Amniotic stem cell (primary cell): ENCODE results near the gene CDON.
"Not testable (repeated sequence)": the region's sequence is repeated elsewhere in the genome, so short reads cannot be mapped to it uniquely, and the experiment has no call there.

ENCODE experiments used
- DNase-seq: peaks from one replicate; lab custom pipeline; 2025; lab: John Stamatoyannopoulos, UW

The CDON gene

GRCh38 chr11:126048197-126048596 lies 14.5 kb downstream of the CDON start:
- no peak for DNase-seq

- DNase-seq, result no peak
Observed at GRCh38 chr11:126046570-126047195, 16.0 kb downstream of the CDON start.

- no peak for DNase-seq
Observed at GRCh38 chr11:126039485-126040271, 23.0 kb downstream of the CDON start.

- DNase-seq, result no peak
Observed at GRCh38 chr11:126035718-126036117, 26.9 kb downstream of the CDON start.

GRCh38 chr11:126034933-126035425 lies 27.7 kb downstream of the CDON start:
- DNase-seq, result no peak

DNA sequence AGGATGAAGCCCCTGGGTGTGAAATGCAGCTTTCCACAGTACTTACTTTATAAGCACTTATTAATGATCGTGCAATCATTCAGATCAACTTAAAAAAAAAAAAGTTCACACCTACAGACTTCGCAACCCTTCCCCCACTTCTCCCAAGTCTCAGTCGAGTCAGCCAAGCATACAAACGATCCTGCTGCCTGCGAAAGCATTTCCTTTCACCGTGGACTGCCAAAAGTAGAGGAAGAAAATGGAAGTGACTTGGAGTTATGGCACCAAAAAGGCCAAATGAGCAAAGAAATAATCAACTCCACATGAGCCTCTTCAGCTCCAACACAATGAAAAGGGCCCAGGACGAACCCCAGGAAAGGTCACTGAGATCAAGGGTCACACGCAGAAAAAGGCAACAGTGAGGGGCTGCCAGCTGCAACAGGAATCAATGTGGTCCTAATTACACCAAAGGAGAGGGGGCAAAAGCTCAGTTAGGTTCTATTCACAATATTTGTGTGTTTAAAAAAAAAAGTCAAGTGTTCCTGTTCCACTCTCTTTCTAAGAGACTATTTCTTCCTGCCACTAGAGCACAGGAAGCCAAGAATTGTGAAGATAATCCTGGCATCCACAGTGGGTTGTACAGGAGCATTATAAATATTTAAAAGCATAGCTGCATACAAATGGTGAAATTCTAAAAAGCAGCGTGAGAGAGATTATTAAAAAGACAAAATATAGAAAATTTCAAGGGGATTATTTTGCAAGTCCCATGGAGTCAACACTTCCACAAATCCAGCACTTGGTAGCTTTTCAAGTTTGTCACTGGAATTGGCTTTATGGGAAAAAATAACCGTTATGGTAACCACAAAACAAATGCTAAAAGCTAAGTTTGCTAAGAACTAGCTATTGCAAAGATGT lies 28.4 kb downstream of the CDON start:
- no peak for DNase-seq

DNA sequence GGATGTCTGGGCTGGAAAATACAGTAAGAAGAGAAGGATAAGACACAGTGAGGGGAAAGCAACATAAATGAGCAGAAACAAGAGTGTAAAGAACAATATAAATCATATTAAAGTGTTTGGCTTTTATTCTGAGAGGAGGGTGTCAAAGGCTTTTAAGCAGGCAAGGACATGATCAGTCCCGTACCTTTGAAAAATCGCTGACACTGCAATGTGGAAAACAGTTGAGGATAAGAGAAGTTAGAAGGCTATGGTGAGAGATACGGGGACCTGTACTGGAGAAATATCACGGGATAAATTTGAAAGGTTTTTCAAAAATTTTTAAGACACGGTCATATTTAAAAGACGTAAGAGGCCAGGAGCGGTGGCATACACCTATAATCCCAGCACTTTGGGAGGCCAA lies 30.3 kb downstream of the CDON start:
- DNase-seq, result no peak

- no peak for DNase-seq
Observed at GRCh38 chr11:126029805-126030204, 32.9 kb downstream of the CDON start.

DNA sequence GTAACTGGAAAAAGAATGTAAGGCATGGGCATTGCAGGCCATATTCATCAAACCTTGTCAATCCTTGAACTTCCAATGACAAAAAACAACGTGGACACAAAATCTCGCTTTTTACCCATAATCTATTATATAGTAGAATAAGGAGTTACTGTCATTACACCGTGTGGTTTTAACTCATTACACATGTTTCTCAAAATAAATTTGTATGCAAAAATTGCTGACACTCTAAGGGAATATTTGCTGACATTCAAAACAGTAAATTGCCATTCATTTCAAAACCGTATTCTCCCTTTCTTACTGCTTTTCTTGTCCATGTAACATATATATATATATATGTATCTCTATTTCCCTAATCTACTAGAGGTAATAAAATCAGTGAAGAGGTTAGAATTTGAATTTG lies 33.4 kb downstream of the CDON start:
- no peak for DNase-seq

DNA sequence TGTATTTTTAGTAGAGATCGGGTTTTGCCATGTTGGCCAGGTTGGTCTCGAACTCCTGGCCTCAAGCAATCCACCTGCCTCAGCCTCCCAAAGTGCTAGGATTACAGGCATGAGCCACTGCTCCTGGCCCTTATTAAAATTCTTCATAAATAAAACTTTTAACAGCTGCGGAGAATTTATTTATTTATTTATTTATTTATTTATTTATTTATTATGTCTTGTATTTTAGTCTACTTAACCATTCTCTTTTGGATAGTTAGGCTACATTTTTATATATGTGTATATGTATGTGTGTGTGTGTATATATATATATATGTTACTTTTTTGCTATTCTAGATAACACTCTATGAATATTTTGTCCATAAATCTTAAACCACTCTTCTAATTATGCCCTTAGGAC lies 34.1 kb downstream of the CDON start:
- not testable (repeated sequence) for DNase-seq

GRCh38 chr11:126026579-126026978 lies 36.1 kb downstream of the CDON start:
- DNase-seq, result no peak

DNA sequence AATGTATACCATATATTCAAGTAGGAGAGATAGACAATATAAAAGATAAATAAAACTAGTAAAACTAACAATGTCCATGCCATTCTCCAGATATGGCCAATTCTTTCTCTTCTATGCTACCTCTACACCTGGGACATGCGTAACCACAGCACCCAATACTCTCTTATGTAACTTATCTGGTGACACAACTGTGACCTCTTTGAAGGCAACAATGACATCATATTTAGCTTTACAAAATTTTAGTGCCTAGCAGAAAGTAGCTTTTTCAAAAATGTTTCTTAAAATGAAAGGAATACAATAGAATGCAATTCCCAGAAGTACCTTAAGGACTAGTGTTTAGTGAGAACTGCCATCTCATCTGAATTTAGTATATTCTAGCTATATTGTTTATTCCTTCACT lies 36.8 kb downstream of the CDON start:
- DNase-seq, result no peak

DNA sequence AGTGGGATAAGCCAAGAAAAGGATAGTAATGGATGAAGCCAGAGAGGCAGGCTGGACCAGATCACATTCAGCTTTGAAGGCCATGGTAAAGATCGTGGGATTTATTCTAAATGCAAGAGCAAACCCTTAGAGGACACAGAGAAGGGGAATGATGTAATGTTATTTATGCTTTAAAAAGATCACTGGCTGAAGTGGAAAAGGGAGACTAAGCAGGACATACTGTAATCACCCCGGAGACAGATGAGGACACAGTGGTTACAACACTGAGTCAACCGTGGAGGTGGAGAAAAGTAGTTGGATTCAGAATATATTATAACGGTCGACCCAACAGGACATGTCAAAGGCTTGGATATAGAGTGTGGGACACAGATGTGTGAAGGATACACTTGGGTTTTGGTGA lies 38.5 kb downstream of the CDON start:
- no peak for DNase-seq

GRCh38 chr11:126012852-126013251 lies 49.8 kb downstream of the CDON start:
- DNase-seq, result no peak

GRCh38 chr11:126011754-126012153 lies 50.9 kb downstream of the CDON start:
- DNase-seq, result no peak

GRCh38 chr11:126011265-126011664 lies 51.4 kb downstream of the CDON start:
- DNase-seq, result no peak

- DNase-seq, result no peak
Observed at GRCh38 chr11:126008956-126009355, 53.7 kb downstream of the CDON start.

DNA sequence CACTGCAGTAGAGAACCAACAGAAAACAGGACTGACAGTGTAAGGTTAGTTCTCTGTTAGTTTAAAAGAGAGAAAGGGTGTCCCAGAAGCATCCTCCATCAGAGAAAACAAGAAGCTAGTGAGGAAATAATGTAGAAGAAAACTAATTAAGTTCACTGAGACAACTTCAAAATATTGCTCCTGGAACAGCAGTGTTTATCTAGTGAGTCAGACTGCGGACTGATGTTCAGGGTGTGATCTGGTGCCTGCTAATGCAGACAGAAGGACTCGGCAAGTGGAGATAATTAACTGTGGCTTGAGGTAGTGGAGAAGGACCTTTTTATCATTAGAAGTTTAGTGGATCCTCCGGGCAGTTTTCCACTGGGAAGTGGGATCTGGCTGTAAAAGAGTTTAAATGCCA lies 55.4 kb downstream of the CDON start:
- no peak for DNase-seq

- DNase-seq, result no peak
Observed at GRCh38 chr11:126006068-126006467, 56.6 kb downstream of the CDON start.

DNA sequence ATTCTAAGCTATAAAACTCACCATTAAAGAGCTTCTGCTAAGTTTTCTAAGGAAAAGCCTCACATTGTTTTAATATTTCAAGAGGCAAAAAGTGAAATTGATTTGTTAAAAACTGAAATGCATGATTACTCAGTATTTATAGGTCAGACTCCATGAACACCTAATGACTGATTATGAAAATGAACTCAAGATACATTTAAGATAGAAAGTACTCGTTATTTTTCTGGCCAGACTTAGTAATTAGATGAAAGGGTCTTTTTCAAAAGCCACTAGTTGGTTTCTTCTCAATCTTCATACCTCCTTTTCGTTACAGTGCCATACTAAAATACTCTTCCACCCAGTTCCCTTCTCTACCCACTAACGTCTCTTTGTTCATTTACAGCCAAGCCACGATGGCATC lies 60.5 kb downstream of the CDON start:
- no peak for DNase-seq

DNA sequence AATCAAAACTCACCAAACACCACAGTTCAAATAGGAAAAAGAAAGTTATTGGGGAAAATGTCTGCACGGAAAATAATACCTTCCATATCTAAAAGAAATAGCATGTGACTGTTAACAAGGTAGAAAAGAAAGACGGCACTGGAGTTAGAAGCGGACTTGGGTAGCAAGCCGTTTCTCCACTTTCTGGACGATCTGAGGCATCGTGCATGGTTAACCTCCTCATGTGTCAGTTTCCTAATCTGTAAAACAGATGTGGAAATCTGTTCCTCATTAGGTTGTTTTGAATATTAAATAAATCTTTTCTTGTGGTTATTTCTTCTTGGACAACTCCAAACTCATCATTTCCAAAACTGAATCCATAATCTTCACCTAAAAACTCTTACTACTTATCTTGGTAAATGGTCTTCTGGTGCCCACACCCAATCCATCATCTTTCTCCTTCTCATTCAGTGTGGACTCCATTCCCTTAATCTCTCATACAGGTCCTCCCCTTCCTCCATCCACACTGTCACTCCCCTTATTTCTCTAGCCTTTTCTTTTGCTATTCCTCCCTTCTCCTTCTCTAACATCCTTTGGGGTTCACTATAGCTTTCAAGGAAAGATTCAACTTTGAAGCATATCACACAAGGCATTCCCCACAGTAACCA lies 63.3 kb downstream of the CDON start:
- no peak for DNase-seq

- DNase-seq, result no peak
Observed at GRCh38 chr11:125998267-125998666, 64.4 kb downstream of the CDON start.
